Cortex of kidney (tissue), 1 donor: ENCODE measurements around the gene GABARAPL2.

Experiments used
- DNase-seq: peaks from one replicate; lab custom pipeline; 2025; lab: John Stamatoyannopoulos, UW

Gene GABARAPL2

DNA sequence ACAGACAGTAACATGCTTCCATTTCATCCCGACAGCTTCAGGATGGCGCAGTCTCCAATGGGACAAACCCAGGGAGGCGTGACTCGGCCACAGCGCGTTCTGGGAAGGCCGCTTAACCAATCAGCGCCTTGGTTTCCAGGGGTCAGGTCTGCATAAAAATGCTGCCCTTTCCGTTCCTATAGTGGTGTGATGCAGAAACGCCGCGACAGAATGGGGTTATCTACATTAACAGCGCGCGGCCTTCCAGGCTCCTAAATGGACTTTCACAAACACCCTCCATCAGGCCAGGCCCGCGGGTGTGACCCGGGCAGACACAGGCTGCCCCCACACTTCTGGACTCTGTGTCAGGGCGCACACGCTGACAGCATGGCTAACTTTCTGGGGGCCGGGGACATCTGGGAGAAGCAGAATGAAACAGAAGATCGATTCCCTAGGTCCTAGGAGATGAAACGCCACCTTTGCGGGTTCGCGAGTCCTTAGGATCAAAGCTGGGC is 10.9 kb upstream of the GABARAPL2 start:
- DNase-seq = no peak

DNA sequence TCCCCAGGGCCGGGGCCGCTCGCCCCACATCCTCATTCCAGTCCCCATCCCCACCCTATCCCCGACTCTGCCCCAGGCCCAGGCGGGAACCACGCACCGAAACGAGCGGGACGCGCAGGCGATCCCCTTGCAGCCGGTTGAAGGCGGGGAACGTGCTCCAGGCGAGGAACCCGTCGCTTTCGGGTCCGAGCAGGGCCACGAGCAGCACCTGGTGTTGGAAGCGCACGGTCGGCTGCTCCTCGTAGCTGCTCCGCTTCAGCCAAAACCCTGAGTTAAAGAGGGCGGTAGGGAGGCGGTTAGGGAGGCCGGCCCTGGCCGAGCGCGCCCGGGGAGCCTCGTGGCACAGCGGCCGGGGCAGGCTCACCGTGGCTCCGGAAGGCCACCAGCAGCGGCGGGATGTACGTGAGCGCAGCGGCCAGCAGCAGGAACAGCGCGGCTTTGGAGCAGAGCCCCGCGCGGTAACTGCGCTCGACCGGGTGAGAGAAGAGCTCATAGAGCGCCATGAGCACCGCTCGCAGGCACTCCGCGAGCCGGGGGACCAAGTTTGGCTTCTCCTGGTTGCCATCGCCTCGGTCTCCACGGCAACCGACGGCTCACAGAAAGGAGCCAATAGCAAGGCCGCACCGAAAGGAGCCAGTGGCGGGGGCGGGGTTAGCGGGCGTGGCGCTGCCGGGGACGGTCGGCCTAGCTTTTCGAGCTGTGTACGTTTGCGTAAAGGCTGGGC is 10.3 kb upstream of the GABARAPL2 start, which contains the start of gene TMEM231:
TMEM231 (minus strand) TSS at position 546 of the 724 bp plus-strand sequence; CDS start at position 503, 43 bp downstream.
- no peak for DNase-seq

DNA sequence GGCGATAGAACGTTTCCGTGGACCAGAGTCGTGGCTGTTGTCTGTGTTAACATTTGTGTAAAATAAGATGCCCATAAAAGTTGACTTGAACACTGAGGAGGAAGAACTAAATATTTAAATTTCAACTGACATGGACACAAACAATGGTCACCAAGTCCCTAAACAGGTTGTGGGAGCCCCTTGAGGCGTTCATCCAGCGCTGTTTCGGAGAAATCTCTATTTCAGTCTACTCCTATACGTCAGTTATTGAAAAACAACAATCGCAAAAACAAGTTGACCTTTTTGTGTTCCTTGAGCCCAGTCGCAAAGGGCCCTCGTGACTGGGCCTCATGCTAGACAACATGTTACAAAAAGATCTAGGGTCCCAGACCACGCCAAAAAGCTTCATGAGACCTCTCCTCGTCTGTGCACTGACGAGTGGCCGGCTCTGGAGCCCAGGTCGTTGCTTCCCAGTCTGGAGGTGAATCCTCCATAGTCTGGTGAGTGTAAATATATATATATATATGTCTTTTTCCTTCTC is 9.7 kb upstream of the GABARAPL2 start:
- no peak for DNase-seq

DNA sequence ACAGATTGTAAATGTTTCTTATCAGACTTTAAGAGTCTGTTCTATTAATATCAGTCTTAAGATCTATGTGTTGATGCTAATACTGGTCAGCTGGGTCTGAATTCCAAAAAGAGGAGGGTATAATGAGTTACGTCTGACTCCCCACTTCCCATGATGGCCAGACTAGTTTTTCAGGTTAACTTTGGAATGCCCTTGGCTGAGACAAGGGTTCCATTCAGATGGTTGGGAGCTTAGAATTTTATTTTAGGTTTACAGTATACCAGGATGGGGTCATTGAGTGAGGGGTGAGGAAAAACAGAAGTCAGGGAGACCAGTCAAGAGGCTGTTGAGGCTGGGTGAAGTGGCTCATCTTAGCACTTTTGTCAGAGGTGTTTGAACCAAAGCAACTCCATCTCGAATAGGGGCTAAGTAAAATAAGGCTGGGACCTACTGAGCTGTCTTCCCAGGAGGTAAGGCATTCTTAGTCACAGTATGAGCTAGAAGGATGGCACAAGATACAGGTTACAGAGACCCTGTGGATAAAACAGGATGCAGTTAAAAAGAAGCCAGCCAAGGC is 7.3 kb upstream of the GABARAPL2 start:
- no peak for DNase-seq

DNA sequence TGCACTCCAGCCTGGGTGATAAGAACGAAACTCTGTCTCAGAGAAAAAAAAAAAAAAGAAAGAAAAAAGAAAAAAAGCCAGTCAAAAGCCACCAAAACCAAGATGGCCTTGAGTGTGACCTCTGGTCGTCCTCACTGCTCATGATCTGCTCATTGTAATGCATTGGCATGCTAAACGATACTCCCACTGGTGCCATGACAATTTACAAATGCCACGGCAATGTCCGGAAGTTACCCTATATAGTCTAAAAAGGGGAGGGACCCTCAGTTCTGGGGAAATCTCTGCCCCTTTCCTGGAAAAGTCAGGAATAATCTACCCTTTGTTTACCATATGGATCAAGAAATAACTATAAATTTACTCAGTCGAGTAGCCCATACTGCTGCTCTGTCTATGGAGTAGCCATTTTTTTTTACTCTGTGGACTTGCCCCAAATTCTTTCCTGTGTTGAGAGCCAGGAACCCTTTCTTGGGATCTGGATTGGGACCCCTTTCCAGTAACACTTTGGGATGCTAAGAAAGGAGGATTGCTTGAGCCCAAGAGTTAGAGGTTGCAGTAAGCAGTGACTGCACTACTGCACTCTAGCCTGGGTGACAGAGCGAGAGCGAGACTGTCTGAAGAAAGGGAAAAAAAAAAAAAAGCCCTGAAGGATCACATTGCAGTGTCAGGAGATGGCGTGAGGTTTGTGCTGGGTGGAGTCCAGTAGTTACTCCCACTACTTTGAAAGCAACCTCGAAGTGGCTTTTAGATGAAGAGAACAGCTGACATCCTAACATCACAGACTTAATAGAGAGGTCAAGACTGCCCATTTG is 6.4 kb upstream of the GABARAPL2 start:
- DNase-seq = no peak

DNA sequence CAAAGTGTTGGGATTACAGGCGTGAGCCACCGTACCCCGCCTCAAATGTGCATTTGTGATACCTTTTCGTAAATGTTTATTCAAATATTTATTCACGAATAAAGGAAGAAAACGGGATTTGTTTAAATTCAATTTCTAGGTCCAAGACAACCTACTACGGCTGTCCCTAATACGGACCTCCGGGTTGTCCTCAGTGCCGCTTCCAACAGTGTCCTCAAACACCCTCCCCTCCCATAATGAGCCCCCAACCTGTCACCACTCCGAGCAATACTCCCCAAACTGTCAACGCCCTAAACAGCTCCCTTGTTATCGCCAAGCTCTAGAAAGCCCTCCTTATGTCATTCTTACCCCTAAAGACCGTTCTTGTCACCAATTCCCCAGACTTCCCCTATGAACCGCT is 539 bp upstream of the GABARAPL2 start:
- no peak for DNase-seq

DNA sequence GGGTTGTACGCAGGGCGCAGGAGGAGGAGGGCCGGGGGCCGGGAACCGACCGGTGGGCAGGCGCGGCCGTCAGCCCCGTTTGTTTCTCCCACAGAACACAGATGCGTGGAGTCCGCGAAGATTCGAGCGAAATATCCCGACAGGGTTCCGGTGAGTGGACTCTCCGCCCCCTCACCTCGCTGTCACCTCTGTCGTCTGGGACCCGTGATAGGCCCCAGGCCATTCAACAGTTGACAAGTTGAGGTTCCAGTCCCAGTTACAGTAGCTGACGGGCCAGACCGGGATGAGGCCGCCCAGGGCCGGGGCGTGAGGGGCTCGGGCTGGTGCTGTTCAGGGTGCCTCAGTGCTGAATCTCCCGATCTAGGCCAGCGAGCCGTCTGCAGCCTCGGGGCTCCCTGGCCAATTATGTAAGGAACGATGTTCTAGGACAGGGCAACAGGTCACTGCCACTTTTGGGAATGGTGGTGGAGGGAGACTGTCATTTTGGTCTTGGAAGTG is 628 bp downstream of the GABARAPL2 start:
- no peak for DNase-seq

DNA sequence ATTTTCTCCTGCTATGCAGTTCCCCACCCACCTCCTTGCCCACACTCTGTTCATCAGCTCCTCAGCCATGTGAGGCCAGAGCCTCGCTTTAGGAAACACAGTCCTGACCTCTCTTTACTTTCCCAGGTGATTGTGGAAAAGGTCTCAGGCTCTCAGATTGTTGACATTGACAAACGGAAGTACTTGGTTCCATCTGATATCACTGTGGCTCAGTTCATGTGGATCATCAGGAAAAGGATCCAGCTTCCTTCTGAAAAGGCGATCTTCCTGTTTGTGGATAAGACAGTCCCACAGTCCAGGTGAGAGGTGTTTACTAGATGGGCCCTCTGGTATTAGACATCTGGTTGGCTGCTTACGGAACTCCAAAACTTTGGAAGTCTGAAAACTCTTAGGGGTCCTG is 1.7 kb downstream of the GABARAPL2 start:
- DNase-seq = no peak

DNA sequence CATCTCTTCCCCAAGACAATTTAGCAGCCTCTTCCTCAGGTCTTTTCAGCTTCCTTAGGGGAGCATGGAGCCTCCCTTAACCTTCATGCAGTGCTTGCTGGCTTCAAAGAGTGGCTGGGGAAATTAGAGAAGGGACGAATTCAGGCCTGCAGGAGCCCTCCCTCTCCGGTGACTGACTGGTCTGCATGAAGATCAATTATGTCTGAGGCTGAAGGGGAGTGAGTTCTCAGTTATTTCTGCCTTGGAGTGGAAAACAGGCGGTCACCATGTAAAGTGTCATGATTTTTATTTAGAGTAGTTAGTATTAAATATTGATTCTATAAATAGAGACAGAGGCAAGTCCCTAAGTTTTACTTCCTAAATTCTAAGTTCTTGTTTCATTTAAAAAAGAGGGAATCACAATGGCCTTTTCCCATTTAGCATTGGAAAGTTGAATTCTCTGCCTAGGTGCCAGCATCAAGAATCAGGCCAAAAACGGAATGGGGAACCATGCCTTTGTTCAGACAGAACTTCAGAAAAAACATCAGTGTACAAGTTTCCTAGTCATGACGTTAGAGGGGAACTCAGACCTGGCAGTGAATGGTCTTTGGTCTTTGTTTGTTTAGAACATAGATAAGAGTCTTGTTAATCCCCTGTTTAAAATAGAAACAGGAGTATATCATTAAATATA is 4.4 kb downstream of the GABARAPL2 start:
- no peak for DNase-seq

DNA sequence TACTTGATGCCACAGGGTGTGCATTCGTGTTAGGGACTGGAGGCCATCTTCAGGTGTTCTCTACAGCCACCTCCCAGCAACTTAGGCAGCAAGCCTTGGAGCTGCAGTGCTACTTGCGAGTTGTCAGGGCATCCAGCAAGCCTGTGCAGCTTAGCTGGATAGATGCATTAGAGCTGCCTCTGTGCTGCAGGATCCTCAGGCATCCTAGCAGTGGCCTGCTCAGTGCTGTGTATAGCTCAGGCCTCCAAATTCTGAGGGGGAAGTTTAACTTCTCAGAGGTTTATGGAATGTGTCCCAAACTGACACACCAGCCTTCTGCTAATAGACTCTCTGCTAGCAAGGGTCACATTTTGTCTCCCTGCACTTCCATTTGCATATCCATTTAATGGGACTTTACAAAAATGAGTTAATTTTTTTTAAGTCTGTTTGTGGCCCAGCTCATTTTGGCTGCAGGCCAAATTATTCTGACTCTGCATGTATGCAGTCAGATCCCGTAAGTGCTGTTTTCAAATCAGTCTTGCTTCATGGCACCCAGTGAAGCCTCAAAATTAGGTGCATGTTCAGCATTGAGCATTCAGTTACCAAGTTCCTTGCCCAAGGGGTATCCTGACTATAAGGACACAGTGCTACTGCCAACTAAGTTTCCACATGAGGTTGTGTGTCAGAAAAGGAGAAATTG is 6.8 kb downstream of the GABARAPL2 start:
- DNase-seq = no peak

DNA sequence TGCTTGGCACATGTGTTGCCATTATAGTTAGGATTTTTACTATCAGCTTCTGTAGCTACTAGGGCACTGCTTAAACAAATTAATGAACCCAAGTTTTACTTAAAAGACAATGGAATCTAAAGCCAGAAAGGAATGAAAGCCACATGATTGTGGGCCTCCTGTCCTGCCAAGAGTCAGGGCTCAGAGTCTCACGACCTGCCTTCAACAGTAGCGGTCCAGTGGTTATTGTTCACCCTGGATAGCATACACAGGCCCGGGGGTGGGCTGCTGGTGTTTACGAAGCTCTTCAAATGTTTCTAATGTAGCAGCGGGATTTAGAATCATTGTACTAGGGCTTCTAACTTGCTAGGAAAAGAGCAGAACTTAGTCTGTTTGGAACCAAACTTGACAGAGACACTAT is 7.8 kb downstream of the GABARAPL2 start:
- no peak for DNase-seq

DNA sequence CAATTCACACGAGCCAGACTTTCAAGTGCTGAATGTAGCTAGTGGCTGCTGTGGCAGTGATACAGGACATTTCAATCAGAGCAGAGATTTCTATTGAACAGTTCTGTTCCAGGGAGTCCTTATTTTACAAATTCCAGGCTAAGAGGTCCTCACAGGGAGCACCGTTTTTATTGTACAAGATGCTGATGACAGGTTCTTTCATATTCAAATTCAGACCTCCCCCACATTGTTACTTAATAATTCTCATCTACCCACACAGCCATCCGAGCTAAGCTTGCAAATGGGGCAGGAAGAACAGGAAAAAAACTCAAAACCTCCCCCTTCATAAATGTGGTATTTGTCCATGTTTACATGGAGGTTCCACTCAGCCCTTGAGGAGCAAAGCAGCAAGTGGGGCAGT is 9.8 kb downstream of the GABARAPL2 start:
- DNase-seq = no peak

DNA sequence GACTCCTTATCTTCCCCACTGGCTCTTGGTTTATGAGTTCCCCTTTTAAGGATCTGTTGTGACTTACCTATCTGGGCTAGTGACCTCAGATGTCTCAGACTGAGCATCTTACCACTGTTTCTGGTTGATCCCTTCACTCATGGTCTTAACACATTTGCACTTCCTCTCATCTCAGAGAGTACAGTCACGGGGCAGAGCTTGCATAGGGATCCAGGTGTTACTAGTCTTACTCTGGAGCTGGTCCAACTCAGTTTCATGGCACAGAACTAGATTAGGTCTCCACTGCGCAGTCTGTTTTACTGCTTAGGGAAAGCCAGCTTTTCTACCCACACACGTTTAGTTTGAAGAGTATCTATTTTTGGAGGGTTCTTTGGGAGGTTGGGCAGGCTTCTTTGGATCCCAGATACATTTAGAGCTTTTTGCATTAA is 10.2 kb downstream of the GABARAPL2 start:
- DNase-seq = no peak

DNA sequence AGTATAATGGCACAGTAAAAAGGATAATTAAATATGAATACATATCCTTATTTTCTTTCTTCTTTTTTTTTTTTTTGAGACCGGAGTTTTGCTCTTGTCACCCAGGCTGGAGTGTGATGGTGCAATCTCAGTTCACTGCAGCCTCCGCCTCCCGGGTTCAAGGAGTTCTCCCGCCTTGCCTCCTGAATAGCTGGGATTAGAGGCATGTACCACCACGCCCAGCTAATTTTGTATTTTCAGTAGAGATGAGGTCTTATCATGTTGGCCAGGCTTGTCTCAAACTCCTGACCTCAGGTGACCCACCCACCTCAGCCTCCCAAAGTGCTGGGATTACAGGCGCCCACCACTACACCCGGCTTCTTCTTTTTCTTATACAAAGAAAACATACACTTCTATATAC is 12.0 kb downstream of the GABARAPL2 start:
- no peak for DNase-seq

DNA sequence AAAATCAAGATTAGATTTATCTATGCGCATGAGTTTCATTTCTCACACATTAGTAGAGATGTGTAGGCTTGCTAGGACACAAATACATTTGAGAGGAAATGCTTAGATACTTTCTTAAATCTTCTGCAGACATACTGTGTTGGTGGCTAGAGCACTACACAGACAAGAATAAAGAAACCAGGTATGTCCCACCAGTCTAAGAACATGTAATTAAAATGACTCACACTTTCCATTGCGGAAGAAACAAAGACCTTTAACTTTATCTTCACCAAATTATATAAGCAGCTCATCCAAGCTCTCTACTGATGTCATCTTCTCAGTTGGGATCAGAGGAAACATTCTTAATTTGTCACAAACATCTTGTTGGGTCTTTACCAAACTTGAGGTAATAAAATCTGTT is 12.5 kb downstream of the GABARAPL2 start:
- no peak for DNase-seq

DNA sequence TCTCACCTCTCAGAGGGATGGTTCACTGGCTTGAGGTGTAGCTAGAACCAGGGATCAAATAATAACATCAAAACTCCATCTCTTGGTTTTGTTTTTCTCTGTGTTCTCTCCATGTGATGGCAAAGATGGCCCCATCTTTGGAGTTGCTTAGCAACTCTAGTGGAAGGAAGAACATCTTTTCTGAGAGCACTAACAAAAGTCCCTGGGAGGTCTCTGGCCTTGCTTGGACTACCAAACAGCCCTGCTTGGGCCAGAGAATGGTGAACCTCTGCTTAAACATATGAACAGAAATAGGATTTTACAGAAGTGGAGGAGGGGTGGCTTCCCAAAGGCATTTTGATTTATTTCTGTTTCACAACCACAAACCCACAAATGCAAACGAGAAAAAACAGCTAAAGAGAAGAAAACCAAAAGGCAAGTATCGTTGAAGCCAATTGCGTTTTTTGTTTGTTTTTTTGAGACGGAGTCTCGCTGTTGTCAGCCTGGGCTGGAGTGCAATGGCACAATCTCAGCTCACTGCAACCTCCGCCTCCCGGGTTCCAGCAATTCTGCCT is 13.2 kb downstream of the GABARAPL2 start:
- no peak for DNase-seq

DNA sequence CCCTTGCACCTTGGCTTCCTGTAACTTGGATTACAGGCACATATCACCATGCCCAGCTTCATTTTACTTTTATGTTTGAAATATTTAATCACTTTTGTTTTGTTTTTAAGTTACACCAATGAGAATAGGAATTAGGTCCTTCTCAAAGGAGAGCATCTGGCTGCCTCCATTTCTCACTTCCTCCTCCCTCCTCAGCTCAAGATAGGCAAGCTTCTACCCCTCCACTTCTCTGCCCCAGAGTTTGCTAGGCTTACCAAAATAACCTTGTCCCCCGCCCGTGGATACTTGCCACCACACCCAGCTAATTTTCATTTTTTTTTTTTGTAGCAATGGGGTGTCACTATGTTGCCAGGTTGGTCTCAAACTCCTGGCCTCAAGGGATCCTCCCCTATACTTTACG is 17.9 kb downstream of the GABARAPL2 start:
- no peak for DNase-seq

DNA sequence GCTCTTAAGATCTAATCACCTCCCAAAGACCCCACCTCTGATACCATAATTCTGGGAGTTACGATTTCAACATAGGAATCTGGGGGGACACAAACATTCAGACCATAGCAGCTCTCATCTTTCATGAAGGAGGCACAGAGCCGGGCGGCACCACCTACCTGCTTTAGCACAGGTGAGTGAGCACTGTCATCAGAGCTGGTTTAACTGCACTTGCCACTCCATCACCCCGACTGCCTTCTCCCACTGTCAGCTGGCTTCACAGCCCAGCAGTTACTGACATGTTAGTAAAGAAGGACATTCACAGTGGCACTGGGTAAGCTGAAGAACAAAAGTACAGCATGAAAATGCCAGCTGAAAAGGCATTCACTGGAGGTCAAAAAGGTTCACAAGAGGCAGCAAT is 22.5 kb downstream of the GABARAPL2 start:
- no peak for DNase-seq

DNA sequence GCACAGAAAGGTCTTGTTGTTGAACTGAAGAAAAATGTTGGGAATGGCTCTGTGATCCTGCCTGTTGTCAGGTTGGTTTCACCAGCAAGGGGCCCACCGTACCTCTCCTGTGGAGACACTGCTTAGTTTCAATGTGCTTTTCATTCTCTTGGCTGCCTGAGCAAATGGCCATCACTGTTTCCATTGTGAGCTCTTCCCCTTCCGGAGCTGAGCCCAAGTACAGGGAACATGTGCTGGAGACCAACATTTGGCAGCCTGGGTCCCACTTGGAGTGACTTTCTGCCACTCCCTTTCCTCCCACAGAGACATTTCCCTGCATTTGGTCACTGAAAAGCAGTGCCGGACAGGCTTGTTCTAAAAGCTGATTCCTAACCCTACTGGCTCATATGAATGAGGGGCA is 23.1 kb downstream of the GABARAPL2 start:
- DNase-seq = no peak

DNA sequence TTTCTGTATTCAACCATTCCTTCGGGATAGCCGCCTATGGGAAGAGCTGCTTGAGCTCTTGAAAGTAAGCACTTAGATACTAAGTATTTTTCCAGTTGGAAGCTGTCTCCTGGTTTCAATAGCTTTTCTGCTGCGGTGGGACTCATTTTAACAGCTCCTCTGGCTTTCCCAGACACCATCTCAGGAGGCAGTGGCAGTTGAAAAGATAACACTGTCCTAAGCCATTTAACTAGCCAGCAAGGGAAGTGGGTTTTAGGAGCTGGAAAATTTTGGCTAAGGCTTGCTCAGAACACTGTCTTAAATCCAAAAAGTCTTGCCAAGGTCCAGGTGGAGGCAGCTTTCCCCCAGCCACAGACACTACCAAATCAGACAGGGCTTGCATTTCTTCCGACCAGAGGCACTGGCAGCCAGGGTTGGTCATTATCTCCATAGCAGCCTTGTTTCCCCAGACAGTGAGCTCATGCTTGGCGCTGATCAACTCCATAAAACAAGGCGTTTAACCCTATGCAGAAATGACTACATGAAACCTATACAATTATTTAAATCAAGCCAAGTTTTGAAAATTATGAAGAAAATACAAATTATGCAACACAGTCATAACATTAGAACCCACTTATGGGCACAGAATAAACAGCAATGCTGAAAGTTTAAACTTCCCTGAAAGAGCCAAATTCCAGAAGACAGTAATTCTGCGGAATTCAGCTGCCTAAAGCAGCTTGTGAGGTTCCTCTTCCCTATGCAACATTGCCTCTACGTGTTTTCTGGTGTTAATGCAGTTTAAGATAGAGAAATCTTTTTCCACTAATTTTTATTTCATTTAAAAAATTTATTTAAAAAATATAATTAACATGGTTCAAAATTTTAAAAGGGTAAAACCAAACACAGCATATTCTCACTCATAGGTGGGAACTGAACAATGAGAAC is 25.0 kb downstream of the GABARAPL2 start:
- DNase-seq = no peak
